ENCODE measurements around the gene PRKG1. TPM values are rescaled to one million over a fixed set of nuclear protein-coding genes. Genes with fewer than 3 reads are reported as not detected.

PRKG1 gene
- total RNA-seq, 1 experiment from 2014 or later: 10.4 TPM

GRCh38 chr10:51371743-51372142, 297.5 kb downstream of the PRKG1 start:
- WGBS (ENCODE audit: extremely low coverage, insufficient read length, low lambda C conversion rate): no CpG with 5 or more reads among the region's 2 CpGs
- Mint-ChIP-seq H3K9me3 (no peaks in the 10 kb centered on the region), H3K4me1 (peaks cover 40 to 45% of the 10 kb centered on the region in 2 experiments), H3K27ac (no peak overlapping the region), H3K4me3 (no peak overlapping the region), H3K27me3 (ENCODE audit: low read depth) (no peaks in the 10 kb centered on the region), H3K36me3 (ENCODE audit: insufficient read depth in 1 of 3, low read depth in 3 of 3) (no peaks in the 10 kb centered on the region; a peak in 1 of 7 replicates)
- Histone ChIP-seq H3T11ph (ENCODE audit: low read length) (no peak overlapping the region), H2BK20ac (ENCODE audit: low read depth, low read length, poor library complexity, severe bottlenecking) (no peak overlapping the region), H2BK5ac (ENCODE audit: insufficient read length, low read length) (no peak overlapping the region), H3K4me1 (ENCODE audit: insufficient read depth, low read length) (peaks cover 3% of the 10 kb centered on the region; the same call in 1 of the 2 replicates), H3K4me2 (ENCODE audit: insufficient read depth, insufficient read length, low read length) (no peak overlapping the region), H3K23me2 (ENCODE audit: insufficient read length, low read depth, low read length, poor library complexity, severe bottlenecking) (no peaks in the 10 kb centered on the region), H3K18ac (ENCODE audit: insufficient read length, low read depth, low read length) (no peak overlapping the region), H2BK120ac (ENCODE audit: low read depth, low read length, poor library complexity, severe bottlenecking) (no peak overlapping the region), H4K5ac (ENCODE audit: insufficient read length, low read depth, low read length) (no peak overlapping the region), H2AFZ (ENCODE audit: low read length) (no peak overlapping the region), H3K23ac (ENCODE audit: insufficient read length, low read depth, low read length) (no peak overlapping the region), H3K79me2 (ENCODE audit: insufficient read depth, low read length) (no peaks in the 10 kb centered on the region), H4K91ac (ENCODE audit: insufficient read length, low read depth, low read length) (no peak overlapping the region), H3K9me3 (ENCODE audit: control insufficient read depth, low read depth, low read length) (no peaks in the 10 kb centered on the region), H4K8ac (replicated peaks; ENCODE audit: insufficient read length, low read depth, low read length) (no peak overlapping the region), H3K27ac (ENCODE audit: insufficient read length, low read depth, low read length) (no peak overlapping the region), H2AK5ac (ENCODE audit: insufficient read length, low read length) (no peak overlapping the region), H2BK12ac (ENCODE audit: insufficient read length, low read depth, low read length) (no peak overlapping the region), H3K56ac (ENCODE audit: insufficient read length, low read depth, low read length) (no peak overlapping the region), H4K20me1 (ENCODE audit: control insufficient read depth, insufficient read depth, insufficient read length) (no peaks in the 10 kb centered on the region), H3K14ac (ENCODE audit: insufficient read depth, low read length) (no peak overlapping the region), H3K79me1 (ENCODE audit: insufficient read depth, low read depth, low read length, poor library complexity, severe bottlenecking) (no peaks in the 10 kb centered on the region), H3K27me3 (ENCODE audit: insufficient read depth, low read length) (no peaks in the 10 kb centered on the region), H3K9ac (ENCODE audit: extremely low read depth, insufficient read length, low read length) (no peak overlapping the region), H3K4ac (ENCODE audit: low read depth, low read length) (no peak overlapping the region), H2BK15ac (ENCODE audit: low read depth, low read length) (no peak overlapping the region)
- DNase-seq: no peak
- TF ChIP-seq, protein P1, sequence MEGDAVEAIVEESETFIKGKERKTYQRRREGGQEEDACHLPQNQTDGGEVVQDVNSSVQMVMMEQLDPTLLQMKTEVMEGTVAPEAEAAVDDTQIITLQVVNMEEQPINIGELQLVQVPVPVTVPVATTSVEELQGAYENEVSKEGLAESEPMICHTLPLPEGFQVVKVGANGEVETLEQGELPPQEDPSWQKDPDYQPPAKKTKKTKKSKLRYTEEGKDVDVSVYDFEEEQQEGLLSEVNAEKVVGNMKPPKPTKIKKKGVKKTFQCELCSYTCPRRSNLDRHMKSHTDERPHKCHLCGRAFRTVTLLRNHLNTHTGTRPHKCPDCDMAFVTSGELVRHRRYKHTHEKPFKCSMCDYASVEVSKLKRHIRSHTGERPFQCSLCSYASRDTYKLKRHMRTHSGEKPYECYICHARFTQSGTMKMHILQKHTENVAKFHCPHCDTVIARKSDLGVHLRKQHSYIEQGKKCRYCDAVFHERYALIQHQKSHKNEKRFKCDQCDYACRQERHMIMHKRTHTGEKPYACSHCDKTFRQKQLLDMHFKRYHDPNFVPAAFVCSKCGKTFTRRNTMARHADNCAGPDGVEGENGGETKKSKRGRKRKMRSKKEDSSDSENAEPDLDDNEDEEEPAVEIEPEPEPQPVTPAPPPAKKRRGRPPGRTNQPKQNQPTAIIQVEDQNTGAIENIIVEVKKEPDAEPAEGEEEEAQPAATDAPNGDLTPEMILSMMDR (conservative IDR thresholded peaks at IDR 0.05): no peak

All from H9 (cell line).